K562 (cell line): ENCODE results near the gene S100A2. TPM values are rescaled to one million over a fixed set of nuclear protein-coding genes. Genes with fewer than 3 reads are reported as not detected.

ENCODE experiments used
- BCLAF1 ChIP-seq, 2 experiments: fragments of 450-650 bp in 1 of 2; IDR thresholded peaks; 2 replicates each; pipeline ENCODE4 v1.6.1; 2011 to 2017; ENCODE audit warnings: low read depth in 2 of 2, antibody characterized with exemption in 1 of 2, borderline replicate concordance in 1 of 2, low read length in 1 of 2, mild to moderate bottlenecking in 1 of 2, mixed read lengths in 1 of 2; ENCODE audit not compliant: control insufficient read depth in 1 of 2
- BHLHE40 ChIP-seq: IDR thresholded peaks from 2 replicates; pipeline ENCODE4 v1.6.1; 2011; ENCODE audit warnings: low read length, improper control_type of control experiment
- E2F6 ChIP-seq, 2 experiments: IDR thresholded peaks; 2 replicates each; pipeline ENCODE4 v1.6.1; 2011; ENCODE audit warnings: borderline replicate concordance in 1 of 2, control low read depth in 1 of 2, low read depth in 1 of 2, low read length in 1 of 2, mild to moderate bottlenecking in 1 of 2, mixed read lengths in 1 of 2, moderate library complexity in 1 of 2; ENCODE audit not compliant: insufficient read depth in 1 of 2, insufficient read length in 1 of 2, poor library complexity in 1 of 2, severe bottlenecking in 1 of 2; ENCODE audit errors: extremely low read depth in 1 of 2
- GATAD2B ChIP-seq: fragments of 450-650 bp; IDR thresholded peaks from 2 replicates; pipeline ENCODE4 v1.6.1; 2017; ENCODE audit warnings: mild to moderate bottlenecking, borderline replicate concordance
- KAT8 ChIP-seq: fragments of 450-650 bp; IDR thresholded peaks from 2 replicates; pipeline ENCODE4 v1.6.1; 2016; ENCODE audit warnings: low read depth, mild to moderate bottlenecking
- MEF2A ChIP-seq: IDR thresholded peaks from 2 replicates; pipeline ENCODE4 v1.6.1; 2011; ENCODE audit warnings: low read depth, mild to moderate bottlenecking, low read length, moderate library complexity; ENCODE audit not compliant: control insufficient read depth
- TFE3 ChIP-seq: fragments of 450-650 bp; formaldehyde crosslinking; IDR thresholded peaks from 2 replicates; pipeline ENCODE4 v1.4.0; 2020; ENCODE audit warnings: mild to moderate bottlenecking, mixed read lengths
- polyA plus RNA-seq, 8 experiments: library from polyadenylated mRNA; depleted of rRNA in 4 of 8; stranded (reverse) in 5 of 8; unstranded in 3 of 8; fragments of >200 nt; fragmentation: Nextera tagmentation in 2 of 8; fragmentation: Illumina TruSeq in 1 of 8; extraction: Ambion mirVana in 2 of 8; extraction: Trizol in 1 of 8; gene quantifications; 2 replicates each; pipeline versions ENCODE4 v1.2.1 to v1.2.3, GENCODE V29; 2011 to 2014; ENCODE audit warnings: inconsistent platforms in 1 of 8, missing spikeins in 1 of 8
- total RNA-seq, 7 experiments: library from RNA; depleted of rRNA in 6 of 7; stranded (reverse); fragments of >200 nt in 6 of 7; fragmentation: Illumina TruSeq in 2 of 7; extraction: Trizol in 2 of 7; gene quantifications; 2 replicates each; pipeline versions ENCODE4 v1.2.1 to v1.2.3, GENCODE V29; 2011 to 2021; ENCODE audit warnings: low replicate concordance in 1 of 7
- TF ChIP-seq, protein P1 (sequence below): sonication (generic); formaldehyde crosslinking; IDR thresholded peaks from 2 replicates; pipeline ENCODE4 v1.5.0; 2020; ENCODE audit warnings: missing genetic modification reagents
- TF ChIP-seq, protein P2 (sequence below): fragments of 450-650 bp; IDR thresholded peaks from 2 replicates; pipeline ENCODE4 v1.6.1; 2017; ENCODE audit warnings: antibody characterized with exemption, mild to moderate bottlenecking

Gene S100A2
- total and polyA plus RNA-seq, 9 of the 15 experiments (the other 6 are each of a cell fraction or from before 2014, with no cell fraction given) = 0.28 to 0.65 (median 0.44) TPM; not detected in 4

- no peak for TF ChIP-seq GATAD2B
- TF ChIP-seq BHLHE40 = peak; percentile 31; the same call in 1 of the 2 replicates
- no peak for TF ChIP-seq KAT8
- no peak for TF ChIP-seq BCLAF1 (IDR thresholded peaks at IDR 0.05; ENCODE audit: borderline replicate concordance in 1 of 2, control insufficient read depth in 1 of 2, low read depth in 2 of 2, low read length in 1 of 2)
- TF ChIP-seq MEF2A = no peak
- TF ChIP-seq, protein P1, sequence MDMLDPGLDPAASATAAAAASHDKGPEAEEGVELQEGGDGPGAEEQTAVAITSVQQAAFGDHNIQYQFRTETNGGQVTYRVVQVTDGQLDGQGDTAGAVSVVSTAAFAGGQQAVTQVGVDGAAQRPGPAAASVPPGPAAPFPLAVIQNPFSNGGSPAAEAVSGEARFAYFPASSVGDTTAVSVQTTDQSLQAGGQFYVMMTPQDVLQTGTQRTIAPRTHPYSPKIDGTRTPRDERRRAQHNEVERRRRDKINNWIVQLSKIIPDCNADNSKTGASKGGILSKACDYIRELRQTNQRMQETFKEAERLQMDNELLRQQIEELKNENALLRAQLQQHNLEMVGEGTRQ (CRISPR knock-in tag) = peak; percentile 55; the same call in 1 of the 2 replicates
- TF ChIP-seq, protein P2, sequence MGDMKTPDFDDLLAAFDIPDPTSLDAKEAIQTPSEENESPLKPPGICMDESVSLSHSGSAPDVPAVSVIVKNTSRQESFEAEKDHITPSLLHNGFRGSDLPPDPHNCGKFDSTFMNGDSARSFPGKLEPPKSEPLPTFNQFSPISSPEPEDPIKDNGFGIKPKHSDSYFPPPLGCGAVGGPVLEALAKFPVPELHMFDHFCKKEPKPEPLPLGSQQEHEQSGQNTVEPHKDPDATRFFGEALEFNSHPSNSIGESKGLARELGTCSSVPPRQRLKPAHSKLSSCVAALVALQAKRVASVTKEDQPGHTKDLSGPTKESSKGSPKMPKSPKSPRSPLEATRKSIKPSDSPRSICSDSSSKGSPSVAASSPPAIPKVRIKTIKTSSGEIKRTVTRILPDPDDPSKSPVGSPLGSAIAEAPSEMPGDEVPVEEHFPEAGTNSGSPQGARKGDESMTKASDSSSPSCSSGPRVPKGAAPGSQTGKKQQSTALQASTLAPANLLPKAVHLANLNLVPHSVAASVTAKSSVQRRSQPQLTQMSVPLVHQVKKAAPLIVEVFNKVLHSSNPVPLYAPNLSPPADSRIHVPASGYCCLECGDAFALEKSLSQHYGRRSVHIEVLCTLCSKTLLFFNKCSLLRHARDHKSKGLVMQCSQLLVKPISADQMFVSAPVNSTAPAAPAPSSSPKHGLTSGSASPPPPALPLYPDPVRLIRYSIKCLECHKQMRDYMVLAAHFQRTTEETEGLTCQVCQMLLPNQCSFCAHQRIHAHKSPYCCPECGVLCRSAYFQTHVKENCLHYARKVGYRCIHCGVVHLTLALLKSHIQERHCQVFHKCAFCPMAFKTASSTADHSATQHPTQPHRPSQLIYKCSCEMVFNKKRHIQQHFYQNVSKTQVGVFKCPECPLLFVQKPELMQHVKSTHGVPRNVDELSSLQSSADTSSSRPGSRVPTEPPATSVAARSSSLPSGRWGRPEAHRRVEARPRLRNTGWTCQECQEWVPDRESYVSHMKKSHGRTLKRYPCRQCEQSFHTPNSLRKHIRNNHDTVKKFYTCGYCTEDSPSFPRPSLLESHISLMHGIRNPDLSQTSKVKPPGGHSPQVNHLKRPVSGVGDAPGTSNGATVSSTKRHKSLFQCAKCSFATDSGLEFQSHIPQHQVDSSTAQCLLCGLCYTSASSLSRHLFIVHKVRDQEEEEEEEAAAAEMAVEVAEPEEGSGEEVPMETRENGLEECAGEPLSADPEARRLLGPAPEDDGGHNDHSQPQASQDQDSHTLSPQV = peak; percentile 62; the same call in 1 of the 2 replicates
- peak; percentile 53; the same call in 1 of the 2 replicates for TF ChIP-seq TFE3 (CRISPR knock-in tag)
- peak in 1 of 2 experiments; percentile 10 for TF ChIP-seq E2F6 (IDR thresholded peaks at IDR 0.05; ENCODE audit: borderline replicate concordance in 1 of 2, extremely low read depth in 1 of 2, insufficient read depth in 1 of 2, insufficient read length in 1 of 2, low read depth in 1 of 2, low read length in 1 of 2, poor library complexity in 1 of 2, severe bottlenecking in 1 of 2)
- TF ChIP-seq, all 486 proteins: peak for 10
These were observed 29.5 kb downstream of the S100A2 start (continued) for GRCh38 chr1:153536012-153536670.
